G401.6 (cell line): ENCODE data around the gene FADS2.
"Not testable (repeated sequence)": the region's sequence is repeated elsewhere in the genome, so short reads cannot be mapped to it uniquely, and the experiment has no call there.

Experiments
- FAIRE-seq: peaks from 2 replicates; lab custom pipeline; 2012; peaks lifted over from hg19 to GRCh38; lab: Jason Lieb, UNC

The FADS2 gene

GRCh38 chr11:61869429-61869707 is 41.3 kb downstream of the FADS2 start:
- no peak for FAIRE-seq

GRCh38 chr11:61869708-61870451 is 41.8 kb downstream of the FADS2 start:
- no peak for FAIRE-seq

DNA sequence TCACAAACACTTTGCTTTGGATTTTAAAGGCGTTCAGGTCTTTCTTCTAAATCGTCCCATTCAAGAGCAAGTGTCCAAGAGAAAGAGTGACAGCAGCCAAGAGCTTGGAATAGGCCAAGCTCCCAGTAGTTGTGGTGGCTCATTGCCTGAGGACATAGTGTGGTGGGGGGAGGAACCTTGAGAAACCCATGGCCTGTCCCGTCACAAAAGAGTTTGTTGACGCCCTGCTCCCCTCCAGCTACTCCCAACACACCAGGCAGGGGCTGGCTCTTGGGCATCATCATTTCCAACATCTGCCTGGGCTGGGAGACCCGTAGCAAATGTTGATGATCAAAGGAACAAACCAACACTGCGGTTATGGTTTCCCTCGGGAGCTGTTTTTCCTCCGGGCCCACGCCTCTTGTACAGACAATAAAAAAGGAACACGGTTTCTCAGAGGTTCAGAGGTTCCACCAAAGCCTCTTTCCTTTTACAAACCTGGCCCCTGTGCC is 42.5 kb downstream of the FADS2 start:
- no peak for FAIRE-seq

DNA sequence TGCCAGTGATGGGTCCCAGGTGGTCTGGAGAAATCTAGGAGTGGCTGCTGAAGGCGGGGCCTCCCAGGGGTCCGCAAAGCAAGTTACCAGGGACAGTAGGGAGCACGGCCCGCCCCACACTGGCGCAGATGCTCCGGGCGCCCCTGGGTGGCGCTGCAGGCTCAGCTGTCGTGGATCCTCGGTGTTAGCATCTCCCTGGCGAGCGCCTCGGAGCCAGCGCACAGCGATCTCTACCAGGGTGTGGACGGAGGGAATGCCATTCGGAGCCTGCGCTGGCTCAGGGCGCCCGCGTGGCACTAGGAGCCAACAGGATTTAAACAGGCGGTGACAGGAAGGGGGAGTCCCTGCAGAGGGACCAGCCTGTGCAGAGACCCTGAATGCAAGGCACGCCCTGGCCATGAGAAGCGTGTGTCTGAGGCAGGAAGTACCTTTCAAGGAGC is 43.1 kb downstream of the FADS2 start:
- FAIRE-seq: no peak

DNA sequence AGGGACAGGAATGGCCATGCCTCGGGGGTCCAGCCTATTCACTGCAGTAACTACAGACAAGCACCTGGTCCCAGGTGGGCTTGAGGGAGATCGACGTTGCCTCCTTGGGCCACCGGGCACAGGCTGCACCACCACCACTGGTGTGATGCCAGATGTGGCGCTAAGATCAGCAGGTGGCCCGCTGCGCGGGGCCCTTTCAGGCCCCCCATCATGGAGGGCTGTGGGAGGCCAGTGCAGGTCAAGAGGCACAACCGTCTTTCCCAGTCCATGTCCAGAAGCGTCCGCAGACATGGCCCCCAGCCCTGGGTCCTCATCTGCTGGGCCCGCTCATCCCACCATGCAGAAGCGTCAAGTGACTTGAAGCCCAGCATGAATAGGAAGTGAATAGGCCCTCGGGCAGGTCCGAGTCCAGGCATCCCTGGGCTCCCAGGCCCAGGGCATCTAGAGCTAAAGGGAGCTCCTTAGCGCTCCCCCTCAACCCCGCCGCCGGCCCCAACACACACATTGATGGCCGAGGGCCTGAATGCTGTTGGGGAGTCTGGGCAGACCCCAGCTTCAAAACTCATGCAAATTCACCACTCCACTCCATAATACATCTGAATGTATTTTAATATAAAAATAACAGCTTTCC is 45.0 kb downstream of the FADS2 start:
- FAIRE-seq: no peak

GRCh38 chr11:61873588-61874376 is 45.7 kb downstream of the FADS2 start:
- FAIRE-seq: no peak

DNA sequence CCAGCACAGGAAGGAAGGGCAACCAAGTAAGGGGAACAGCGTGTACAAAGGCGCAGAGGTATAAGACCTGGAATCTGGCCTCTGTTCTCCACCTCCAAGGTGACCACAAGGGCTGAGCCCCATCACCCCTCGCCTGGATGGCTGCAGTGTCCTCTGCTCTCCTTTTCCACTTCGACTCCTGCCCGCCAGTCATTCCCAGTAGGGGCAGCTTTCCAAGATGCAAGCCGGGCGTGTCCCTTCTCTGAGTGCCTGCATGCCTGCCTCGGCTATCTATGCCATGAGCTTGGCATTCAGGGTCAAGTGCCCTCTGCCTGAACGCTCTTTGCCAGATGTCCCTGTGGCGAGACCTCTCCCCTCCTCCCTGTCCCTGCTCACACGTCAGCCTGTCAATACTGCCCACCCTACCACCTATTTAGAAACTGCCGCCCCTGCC is 46.3 kb downstream of the FADS2 start:
- no peak for FAIRE-seq

DNA sequence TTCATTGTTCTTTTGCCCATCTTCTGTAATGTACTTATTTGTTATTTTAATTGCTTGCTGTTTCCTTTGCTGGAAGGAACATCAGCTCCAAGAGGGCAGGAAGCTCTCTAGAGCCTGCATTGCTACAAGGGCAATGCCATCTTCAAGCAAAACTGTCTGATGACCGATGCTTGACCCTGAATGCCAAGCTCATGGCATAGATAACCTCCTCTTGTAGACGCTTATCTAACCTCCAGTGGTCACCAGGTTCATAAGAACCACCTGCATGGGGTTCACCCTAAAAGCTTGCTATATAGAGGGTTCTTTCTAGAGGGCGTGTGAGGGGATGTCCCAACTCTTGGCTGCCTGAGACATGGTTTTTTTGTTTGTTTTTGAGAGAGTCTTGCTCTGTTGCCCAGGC is 46.8 kb downstream of the FADS2 start:
- no peak for FAIRE-seq

- no peak for FAIRE-seq
Observed at GRCh38 chr11:61875698-61876097, 47.6 kb downstream of the FADS2 start.

DNA sequence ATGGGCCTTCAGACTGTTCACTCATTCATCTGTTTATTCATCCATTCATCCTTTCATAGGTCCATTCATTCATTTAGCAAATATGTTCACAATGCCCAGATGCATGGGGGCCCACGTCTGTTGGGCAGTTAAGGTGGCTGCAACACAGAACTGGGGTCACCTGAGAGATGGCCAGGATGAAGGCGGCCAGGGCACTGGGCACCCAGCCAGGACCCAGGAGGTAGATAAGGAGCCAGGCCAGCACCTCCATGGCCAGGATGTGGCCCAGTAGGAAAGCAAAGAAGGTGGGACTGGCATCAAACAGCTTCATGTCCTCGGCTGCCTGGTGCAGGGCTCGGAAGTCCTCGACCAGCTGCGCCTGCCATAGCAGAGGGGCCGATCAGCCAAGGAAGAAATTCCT is 51.1 kb downstream of the FADS2 start:
- FAIRE-seq: no peak

DNA sequence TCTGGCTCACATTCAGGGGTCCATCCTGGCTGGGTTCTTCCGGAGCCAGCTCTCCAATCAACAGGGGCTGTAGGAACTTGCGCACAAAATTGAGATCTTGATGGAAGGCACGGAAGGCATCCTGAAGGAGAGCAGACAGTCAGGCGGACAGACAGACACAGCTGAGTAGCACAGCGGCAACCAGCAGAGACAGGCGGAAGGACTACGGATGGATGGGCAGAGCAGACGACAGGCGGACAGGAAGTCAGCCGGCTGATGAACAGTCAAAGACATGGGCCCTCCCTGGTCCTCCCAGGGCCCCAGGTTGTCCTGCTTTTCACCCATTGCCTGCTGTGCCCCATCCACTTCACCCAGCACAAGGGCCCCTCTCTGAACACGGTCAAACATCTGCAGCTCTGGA is 51.9 kb downstream of the FADS2 start:
- no peak for FAIRE-seq

DNA sequence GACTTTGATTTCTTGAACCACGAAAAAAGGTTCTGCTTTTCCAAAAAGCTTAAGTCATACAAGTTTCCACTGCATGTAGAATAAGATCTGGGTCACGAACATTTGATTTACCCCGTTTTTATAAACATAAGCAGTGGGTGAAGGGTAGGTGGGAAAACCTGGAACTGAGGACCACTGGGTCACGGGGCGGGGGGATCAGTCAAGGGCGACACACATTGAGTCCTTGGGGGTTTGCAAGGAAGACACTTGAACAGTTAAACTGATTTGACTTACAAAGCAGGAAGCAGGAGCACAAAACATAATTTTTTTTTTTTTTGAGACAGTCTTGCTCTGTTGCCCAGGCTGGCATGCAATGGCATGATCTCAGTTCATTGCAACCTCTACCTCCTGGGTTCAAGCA is 52.4 kb downstream of the FADS2 start:
- no peak for FAIRE-seq

DNA sequence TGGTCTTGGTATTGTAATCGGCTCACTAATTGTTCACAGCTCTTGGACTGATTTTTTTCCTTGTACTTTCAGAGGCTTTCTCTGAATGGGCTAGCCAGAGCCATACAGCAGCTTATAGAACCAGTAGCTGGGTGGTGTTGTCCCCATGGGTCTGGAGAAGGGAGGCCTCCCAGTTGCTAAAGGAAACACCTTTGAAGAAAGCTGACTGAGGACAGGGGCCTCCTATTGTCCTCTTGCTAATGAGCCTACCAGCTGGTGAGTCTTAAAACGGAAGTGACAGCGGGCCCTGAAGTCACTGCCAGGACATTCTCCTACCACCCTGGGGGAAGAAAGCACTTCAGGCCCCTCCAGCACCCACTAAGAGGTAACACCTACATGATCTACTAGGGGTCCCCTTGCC is 53.3 kb downstream of the FADS2 start:
- no peak for FAIRE-seq

DNA sequence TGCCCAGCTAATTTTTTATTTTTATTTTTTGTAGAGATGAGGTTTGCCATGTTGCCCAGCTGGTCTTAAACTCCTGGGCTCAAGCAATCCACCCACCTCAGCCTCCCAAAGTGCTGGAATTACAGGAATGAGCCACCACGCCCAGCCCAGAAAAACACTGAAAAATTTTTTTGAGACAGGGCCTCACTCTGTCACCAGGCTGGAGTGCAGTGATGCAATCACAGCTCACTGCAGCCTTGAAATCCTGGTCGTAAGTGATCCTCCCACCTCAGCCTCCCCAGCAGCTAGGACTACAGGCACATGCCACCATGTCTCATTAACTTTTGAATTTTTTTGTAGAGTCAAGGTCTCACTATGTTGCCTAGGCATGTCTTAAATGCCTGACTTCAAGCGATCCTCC is 54.2 kb downstream of the FADS2 start:
- FAIRE-seq: not testable (repeated sequence)

DNA sequence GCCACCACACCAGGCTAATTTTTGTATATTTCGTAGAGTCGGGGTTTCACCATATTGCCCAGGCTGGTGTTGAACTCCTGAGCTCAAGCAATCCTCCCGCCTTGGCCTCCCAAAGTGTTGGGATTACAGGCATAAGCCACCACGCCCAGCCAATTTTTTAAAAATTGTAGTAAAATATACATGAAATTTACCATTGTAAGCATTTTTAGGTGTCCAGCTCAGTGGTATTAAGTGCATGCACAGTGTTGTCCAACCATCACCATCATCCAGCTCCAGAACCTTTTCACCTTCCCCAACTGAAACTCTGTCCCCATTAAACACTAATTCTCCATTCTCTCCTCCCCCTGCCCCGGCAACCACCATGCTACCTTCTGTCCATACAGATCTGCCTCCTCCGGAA is 54.8 kb downstream of the FADS2 start:
- FAIRE-seq: no peak

GRCh38 chr11:61883327-61883726 is 55.2 kb downstream of the FADS2 start:
- no peak for FAIRE-seq

- FAIRE-seq: no peak
Observed at GRCh38 chr11:61883947-61884346, 55.8 kb downstream of the FADS2 start.

DNA sequence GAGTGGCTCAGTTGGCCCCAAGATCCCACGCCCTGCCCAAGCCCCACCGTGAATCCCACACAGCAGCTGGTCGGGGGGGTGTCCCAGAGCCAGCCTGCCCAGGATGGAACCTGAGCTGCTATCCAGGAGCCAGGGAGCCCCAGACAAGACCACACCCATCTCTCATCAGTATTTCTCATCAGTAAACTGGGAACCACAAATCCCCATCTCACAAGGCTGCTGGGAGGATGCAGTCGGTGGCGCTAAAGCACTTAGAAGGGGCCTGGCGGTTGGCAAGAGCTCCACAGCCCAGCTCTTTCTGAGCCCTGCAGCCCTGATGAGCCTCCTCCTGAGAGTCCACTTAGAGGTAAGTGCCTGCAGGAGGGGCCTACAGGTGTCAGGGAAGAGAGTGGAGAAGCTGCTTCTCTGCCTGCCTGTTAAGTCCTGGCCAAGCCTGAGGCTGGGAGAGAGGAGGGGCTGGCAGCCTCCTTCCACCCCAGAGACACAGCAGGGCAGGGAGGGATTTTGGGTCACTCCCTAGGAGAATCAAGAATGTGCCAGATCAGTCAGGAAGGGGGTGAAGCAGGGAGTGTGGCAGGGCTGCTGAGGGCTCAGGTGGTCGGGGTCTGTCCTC is 57.2 kb downstream of the FADS2 start:
- FAIRE-seq: no peak

DNA sequence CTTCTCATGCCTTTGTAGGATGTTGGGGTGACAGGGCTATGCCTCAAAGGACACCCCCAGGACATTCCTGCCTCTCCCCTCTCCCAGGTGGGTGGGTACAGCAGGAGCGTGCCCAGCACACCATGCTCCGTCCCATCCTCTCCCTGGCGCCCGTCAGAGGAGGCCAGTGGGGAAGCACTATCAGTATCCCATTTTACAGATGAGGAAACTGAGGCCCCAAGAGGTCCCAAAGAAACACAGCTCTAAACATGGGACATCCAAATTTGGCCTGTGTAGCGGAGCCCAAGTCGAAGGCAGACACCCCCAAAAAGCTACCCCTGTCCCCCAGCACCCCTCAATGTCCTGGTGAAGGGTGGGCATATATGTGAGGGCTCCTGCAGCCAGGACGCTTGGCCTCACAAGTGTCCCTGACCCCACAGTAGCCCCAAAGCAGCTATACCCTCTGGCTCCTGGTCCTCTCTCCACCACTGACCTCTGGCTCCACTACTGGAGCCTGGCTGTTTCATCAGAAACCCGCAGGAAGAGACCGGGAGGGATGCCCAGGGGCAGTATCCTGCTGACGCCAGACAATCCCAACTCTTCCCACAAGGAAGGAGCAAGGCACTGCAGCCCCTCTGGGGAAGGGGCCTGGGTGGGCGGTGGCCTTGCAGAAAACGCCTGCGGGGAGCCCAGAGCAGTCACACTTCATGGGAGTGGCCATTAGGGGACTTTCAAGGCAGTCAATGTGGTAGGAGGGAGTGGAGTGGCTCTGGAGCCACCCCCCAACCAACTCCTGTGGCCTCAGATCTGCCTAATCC is 57.9 kb downstream of the FADS2 start:
- no peak for FAIRE-seq

DNA sequence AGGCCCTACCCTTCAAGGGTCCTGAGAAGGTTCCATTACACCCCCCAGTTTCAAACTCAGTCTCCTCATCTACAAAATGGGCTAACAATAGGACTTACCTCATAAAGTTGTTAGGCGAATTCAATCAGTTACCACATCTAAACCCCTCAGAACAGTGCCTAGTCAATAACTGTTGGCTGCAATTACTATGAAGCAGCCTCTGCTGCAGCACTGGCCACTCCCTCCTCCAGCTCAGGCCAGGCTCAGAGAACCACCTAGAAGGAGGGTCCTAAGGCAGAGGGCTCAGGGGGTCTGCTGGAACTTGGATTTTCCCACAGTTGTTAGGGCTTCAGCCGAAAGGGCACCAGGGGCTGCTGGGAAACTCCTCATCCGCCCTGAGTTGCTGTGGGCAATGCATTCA is 58.5 kb downstream of the FADS2 start:
- no peak for FAIRE-seq

- FAIRE-seq: no peak
Observed at GRCh38 chr11:61887839-61888494, 59.9 kb downstream of the FADS2 start.

- FAIRE-seq: no peak
Observed at GRCh38 chr11:61888590-61888989, 60.5 kb downstream of the FADS2 start.
